Activated CD4-positive, alpha-beta memory T cell treated with anti-CD3 and anti-CD28 coated beads, Interleukin-2, amount 10 ng/mL, durations not matched to agents 7 days and 5 days (primary cell): ENCODE results near the gene CRADD. TPM values are rescaled to one million over a fixed set of nuclear protein-coding genes. Genes with fewer than 3 reads are reported as not detected.

ENCODE experiments used
- CTCF ChIA-PET: fragments of 350-600 bp; sonication (Branson Sonifier 250); formaldehyde crosslinking; loops from one replicate; lab custom pipeline; 2021; ENCODE audit warnings: antibody characterized with exemption, inconsistent platforms; lab: Charles Lee
- POLR2A ChIA-PET: fragments of 350-600 bp; sonication (Branson Sonifier 250); formaldehyde crosslinking; loops from one replicate; lab custom pipeline; 2021; ENCODE audit warnings: antibody characterized with exemption; lab: Charles Lee
- DNase-seq: peaks from one replicate; pipeline ENCODE4 v3.0.0-alpha.2; 2020
- H3K27ac Mint-ChIP-seq: one replicate; pipeline ENCODE4 v1.8.0; 2021; ENCODE audit warnings: mild to moderate bottlenecking, mixed read lengths
- H3K27me3 Mint-ChIP-seq: one replicate; pipeline ENCODE4 v1.8.0; 2021; ENCODE audit warnings: mixed read lengths
- H3K36me3 Mint-ChIP-seq: one replicate; pipeline ENCODE4 v1.8.0; 2021; ENCODE audit warnings: low read depth, mixed read lengths
- H3K4me1 Mint-ChIP-seq: one replicate; pipeline ENCODE4 v1.8.0; 2021; ENCODE audit warnings: mixed read lengths
- H3K4me3 Mint-ChIP-seq: one replicate; pipeline ENCODE4 v1.8.0; 2021; ENCODE audit warnings: mild to moderate bottlenecking, mixed read lengths
- H3K9me3 Mint-ChIP-seq: one replicate; pipeline ENCODE4 v1.8.0; 2021; ENCODE audit warnings: mixed read lengths
- total RNA-seq, 2 experiments: library from RNA; stranded (reverse); gene quantifications; one replicate each; pipeline ENCODE4 v1.2.3, GENCODE V29; 2021

CRADD gene
- total RNA-seq, 2 experiments from 2014 or later = 12.7 to 14.1 TPM

- Mint-ChIP-seq H3K27ac (no peak overlapping the region), H3K27me3 (no peaks in the 10 kb centered on the region), H3K4me3 (no peak overlapping the region), H3K9me3 (no peaks in the 10 kb centered on the region), H3K4me1 (no peaks in the 10 kb centered on the region), H3K36me3 (no peaks in the 10 kb centered on the region)
- no peak for DNase-seq
- ChIA-PET CTCF (interaction anchor here (1.1 kb wide), 1 partner anchor 341 kb away, joined by 3 read pairs; no protein-coding TSS in a partner anchor), POLR2A (no interaction called here)
Observed at GRCh38 chr12:93911396-93911795, 234.2 kb downstream of the CRADD start.

- H3K9me3 Mint-ChIP-seq = no peaks in the 10 kb centered on the region
- H3K4me3 Mint-ChIP-seq = no peak overlapping the region
- ChIA-PET CTCF (interaction anchor here (1.1 kb wide), 1 partner anchor 341 kb away, joined by 3 read pairs; no protein-coding TSS in a partner anchor), POLR2A (no interaction called here)
- DNase-seq = no peak
- H3K36me3 Mint-ChIP-seq = no peaks in the 10 kb centered on the region
- no peaks in the 10 kb centered on the region for H3K27me3 Mint-ChIP-seq
- no peaks in the 10 kb centered on the region for H3K4me1 Mint-ChIP-seq
- no peak overlapping the region for H3K27ac Mint-ChIP-seq
Observed at GRCh38 chr12:93912086-93912733, 235.0 kb downstream of the CRADD start.

DNA sequence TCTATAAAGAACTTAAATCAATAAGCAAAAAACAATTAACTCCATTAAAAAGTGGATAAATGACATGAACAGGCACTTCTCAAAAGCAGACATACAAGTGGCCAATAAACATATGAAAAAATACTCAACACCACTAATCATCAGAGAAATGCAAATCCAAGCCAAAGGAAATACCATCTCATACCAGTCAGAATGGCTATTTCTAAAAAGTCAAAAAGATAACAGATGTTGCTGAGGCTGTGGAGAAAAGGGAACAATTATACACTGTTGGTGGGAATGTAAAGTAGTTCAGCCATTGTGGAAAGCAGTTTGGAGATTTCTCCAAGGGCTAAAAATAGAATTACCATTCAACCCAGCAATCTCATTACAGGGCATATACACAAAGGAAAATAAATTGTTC lies 236.7 kb downstream of the CRADD start:
- Mint-ChIP-seq H3K4me1 (no peaks in the 10 kb centered on the region), H3K9me3 (no peaks in the 10 kb centered on the region), H3K4me3 (no peak overlapping the region), H3K27me3 (no peaks in the 10 kb centered on the region), H3K27ac (no peak overlapping the region), H3K36me3 (no peaks in the 10 kb centered on the region)
- ChIA-PET POLR2A (no interaction called here), CTCF (no interaction called here)
- DNase-seq = no peak

- Mint-ChIP-seq H3K4me3 (no peak overlapping the region), H3K27ac (no peak overlapping the region), H3K9me3 (no peaks in the 10 kb centered on the region), H3K36me3 (no peaks in the 10 kb centered on the region), H3K4me1 (no peaks in the 10 kb centered on the region), H3K27me3 (no peaks in the 10 kb centered on the region)
- no peak for DNase-seq
- ChIA-PET CTCF (no interaction called here), POLR2A (no interaction called here)
Observed at GRCh38 chr12:93914281-93914680, 237.1 kb downstream of the CRADD start.

- ChIA-PET POLR2A (no interaction called here), CTCF (no interaction called here)
- no peaks in the 10 kb centered on the region for H3K4me1 Mint-ChIP-seq
- H3K27me3 Mint-ChIP-seq = no peaks in the 10 kb centered on the region
- no peak overlapping the region for H3K27ac Mint-ChIP-seq
- DNase-seq = no peak
- H3K36me3 Mint-ChIP-seq = no peaks in the 10 kb centered on the region
- no peak overlapping the region for H3K4me3 Mint-ChIP-seq
- no peaks in the 10 kb centered on the region for H3K9me3 Mint-ChIP-seq
Observed at GRCh38 chr12:93915411-93915810, 238.2 kb downstream of the CRADD start.

GRCh38 chr12:93916402-93916801 lies 239.2 kb downstream of the CRADD start:
- H3K4me1 Mint-ChIP-seq = no peaks in the 10 kb centered on the region
- ChIA-PET CTCF (no interaction called here), POLR2A (no interaction called here)
- DNase-seq = no peak
- H3K9me3 Mint-ChIP-seq = no peaks in the 10 kb centered on the region
- H3K4me3 Mint-ChIP-seq = no peak overlapping the region
- H3K27ac Mint-ChIP-seq = no peak overlapping the region
- no peaks in the 10 kb centered on the region for H3K27me3 Mint-ChIP-seq
- no peaks in the 10 kb centered on the region for H3K36me3 Mint-ChIP-seq

DNA sequence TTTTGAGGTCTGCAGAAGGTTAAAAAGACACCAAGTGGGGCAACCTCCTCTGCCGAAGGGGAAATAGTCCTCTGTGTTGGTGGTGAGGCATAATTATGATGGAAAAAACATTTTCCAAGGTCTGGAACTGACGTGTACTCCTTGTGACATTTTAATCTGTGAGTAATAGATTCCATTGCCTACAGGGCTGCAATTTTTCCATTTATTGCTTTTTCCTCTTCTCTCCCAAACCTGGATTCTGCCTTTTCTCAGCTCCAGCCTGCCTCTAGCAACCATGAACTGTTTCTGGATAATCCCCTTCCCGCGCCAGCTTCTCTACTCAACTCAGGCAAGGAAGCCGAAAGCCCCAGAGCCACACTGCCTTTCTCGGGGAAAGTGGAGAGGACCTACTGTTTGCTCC lies 241.1 kb downstream of the CRADD start:
- DNase-seq = no peak
- Mint-ChIP-seq H3K27me3 (no peaks in the 10 kb centered on the region), H3K36me3 (no peaks in the 10 kb centered on the region), H3K4me1 (peaks cover 5% of the 10 kb centered on the region), H3K27ac (no peak overlapping the region), H3K4me3 (no peak overlapping the region), H3K9me3 (no peaks in the 10 kb centered on the region)
- CTCF ChIA-PET = no interaction called here
- POLR2A ChIA-PET = interaction anchor here (1.0 kb wide), 1 partner anchor 110 kb away, joined by 3 read pairs; no protein-coding TSS in a partner anchor

GRCh38 chr12:93918900-93919299 lies 241.7 kb downstream of the CRADD start:
- Mint-ChIP-seq H3K4me1 (peaks cover 5% of the 10 kb centered on the region), H3K36me3 (no peaks in the 10 kb centered on the region), H3K4me3 (no peak overlapping the region), H3K9me3 (no peaks in the 10 kb centered on the region), H3K27ac (no peak overlapping the region), H3K27me3 (no peaks in the 10 kb centered on the region)
- CTCF ChIA-PET = no interaction called here
- no peak for DNase-seq
- POLR2A ChIA-PET = no interaction called here

DNA sequence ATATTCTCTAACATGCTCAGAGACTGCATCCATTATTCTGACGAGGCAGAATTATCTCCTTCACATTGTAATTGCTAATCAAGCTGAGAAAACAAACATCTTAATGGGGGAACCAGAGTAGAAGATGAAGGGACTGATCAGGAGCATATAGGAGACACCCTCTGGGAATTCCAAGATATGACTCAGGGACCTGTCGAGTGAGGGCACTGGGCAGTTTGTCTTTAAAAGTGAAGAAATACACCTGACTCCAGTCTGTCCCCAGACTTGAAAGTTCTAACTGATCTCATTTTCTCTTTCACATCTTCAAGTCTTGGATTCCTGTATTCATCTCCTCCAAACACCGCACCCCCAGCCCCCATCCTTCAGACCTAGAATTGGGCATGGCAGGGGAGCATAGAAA lies 244.3 kb downstream of the CRADD start:
- ChIA-PET POLR2A (no interaction called here), CTCF (interaction anchor here (1.3 kb wide), 1 partner anchor 154 kb away, joined by 3 read pairs; no protein-coding TSS in a partner anchor)
- H3K4me3 Mint-ChIP-seq = no peak overlapping the region

GRCh38 chr12:93922583-93923006 lies 245.4 kb downstream of the CRADD start:
- no peak for DNase-seq
- ChIA-PET CTCF (interaction anchor here (1.3 kb wide), 1 partner anchor 155 kb away, joined by 3 read pairs; no protein-coding TSS in a partner anchor), POLR2A (interaction anchor here (0.9 kb wide), 1 partner anchor 23 kb away, joined by 3 read pairs; no protein-coding TSS in a partner anchor)
- peaks cover 3% of the 10 kb centered on the region for H3K9me3 Mint-ChIP-seq
- H3K4me3 Mint-ChIP-seq = no peak overlapping the region
- peaks cover 15% of the 10 kb centered on the region for H3K4me1 Mint-ChIP-seq
- H3K27me3 Mint-ChIP-seq = peaks cover 4% of the 10 kb centered on the region
- peaks cover 3% of the 10 kb centered on the region for H3K36me3 Mint-ChIP-seq
- no peak overlapping the region for H3K27ac Mint-ChIP-seq

More for the DNA sequence above, 244.3 kb downstream of the CRADD start:
- Mint-ChIP-seq H3K9me3 (peaks cover 3% of the 10 kb centered on the region), H3K4me1 (peaks cover 15% of the 10 kb centered on the region), H3K36me3 (peaks cover 3% of the 10 kb centered on the region), H3K27me3 (peaks cover 4% of the 10 kb centered on the region), H3K27ac (no peak overlapping the region)
- DNase-seq = no peak

DNA sequence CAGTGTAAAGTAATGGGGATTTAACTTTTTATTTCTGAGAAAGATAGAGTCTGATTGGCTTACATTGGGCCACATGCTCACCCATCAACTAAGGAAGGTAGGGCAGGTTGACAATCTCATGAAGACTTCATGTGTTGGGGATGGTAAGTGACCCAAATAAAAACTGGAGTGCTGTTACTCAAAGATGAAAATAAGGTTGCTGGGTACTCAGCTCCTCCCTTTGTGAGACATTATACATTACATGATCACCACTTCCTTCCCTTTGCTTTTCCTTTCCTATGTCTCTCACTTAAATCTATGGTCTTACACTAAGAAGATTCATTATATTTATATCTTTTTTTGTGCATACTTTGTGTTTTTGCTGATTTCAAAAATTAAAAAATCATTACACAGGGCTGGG lies 247.2 kb downstream of the CRADD start:
- CTCF ChIA-PET = no interaction called here
- H3K27ac Mint-ChIP-seq = no peak overlapping the region
- peaks cover 8% of the 10 kb centered on the region for H3K9me3 Mint-ChIP-seq
- H3K4me3 Mint-ChIP-seq = no peak overlapping the region
- H3K27me3 Mint-ChIP-seq = peaks cover 6% of the 10 kb centered on the region
- POLR2A ChIA-PET = no interaction called here
- DNase-seq = no peak
- H3K4me1 Mint-ChIP-seq = peaks cover 15% of the 10 kb centered on the region
- peaks cover 3% of the 10 kb centered on the region for H3K36me3 Mint-ChIP-seq

DNA sequence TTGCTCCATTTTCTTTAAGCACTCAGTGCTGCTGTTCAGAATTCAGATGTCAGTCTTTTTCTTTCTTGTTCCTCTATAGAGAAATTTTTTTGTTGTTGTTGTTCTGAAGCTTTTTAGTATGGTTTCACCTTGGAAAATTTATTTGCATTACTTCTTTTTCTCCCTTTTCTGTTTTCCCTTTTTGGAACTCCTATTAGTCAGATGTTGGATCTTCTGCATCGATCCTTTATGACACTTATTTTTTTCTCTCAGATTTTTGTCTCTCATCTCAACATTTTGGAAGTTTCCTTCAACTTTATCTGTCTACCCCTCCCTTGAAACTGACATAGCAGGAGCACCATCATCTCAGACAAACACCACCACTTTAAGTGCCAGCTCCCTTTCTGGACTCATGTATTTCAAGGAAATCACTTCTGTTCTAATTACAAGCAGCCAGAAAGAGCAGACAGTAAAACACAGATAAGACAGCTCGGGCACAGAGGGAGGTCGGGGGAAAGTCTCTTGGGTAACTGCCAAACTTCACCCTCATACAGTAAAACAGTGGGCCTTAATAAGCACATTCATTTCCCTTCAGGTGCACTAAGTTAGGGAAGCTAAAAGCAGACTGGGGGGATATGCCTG lies 248.5 kb downstream of the CRADD start:
- Mint-ChIP-seq H3K27ac (no peak overlapping the region), H3K4me3 (no peak overlapping the region), H3K9me3 (peaks cover 8% of the 10 kb centered on the region), H3K27me3 (peaks cover 6% of the 10 kb centered on the region), H3K36me3 (peaks cover 3% of the 10 kb centered on the region), H3K4me1 (peaks cover 15% of the 10 kb centered on the region)
- DNase-seq = no peak
- CTCF ChIA-PET = interaction anchor here (0.6 kb wide), 1 partner anchor 1308 kb away, joined by 3 read pairs; no protein-coding TSS in a partner anchor
- POLR2A ChIA-PET = no interaction called here

- H3K36me3 Mint-ChIP-seq = peaks cover 3% of the 10 kb centered on the region
- peaks cover 8% of the 10 kb centered on the region for H3K9me3 Mint-ChIP-seq
- H3K4me1 Mint-ChIP-seq = peaks cover 15% of the 10 kb centered on the region
- H3K4me3 Mint-ChIP-seq = no peak overlapping the region
- ChIA-PET CTCF (interaction anchor here (0.6 kb wide), 1 partner anchor 1308 kb away, joined by 3 read pairs; no protein-coding TSS in a partner anchor), POLR2A (no interaction called here)
- DNase-seq = no peak
- no peak overlapping the region for H3K27ac Mint-ChIP-seq
- peaks cover 6% of the 10 kb centered on the region for H3K27me3 Mint-ChIP-seq
Observed at GRCh38 chr12:93926237-93926636, 249.1 kb downstream of the CRADD start.
